GM11168 (cell line): ENCODE data around the gene RBM33.

Experiments used
- in situ Hi-C: fragments of 300-500 bp; cut with MboI; formaldehyde crosslinking; loops from one replicate; pipeline ENCODE4 v1.12.0; 2022; ENCODE audit warnings: low sequenced_read_pairs; ENCODE audit not compliant: unreplicated experiment

RBM33 gene

GRCh38 chr7:155715111-155715805 lies 70.8 kb downstream of the RBM33 start:
- in situ Hi-C loops, result no loop called here

- in situ Hi-C loops, result no loop called here
Measured at GRCh38 chr7:155717010-155717744, 72.7 kb downstream of the RBM33 start.

- in situ Hi-C loops, result no loop called here
Measured at GRCh38 chr7:155721056-155721455, 76.6 kb downstream of the RBM33 start.

GRCh38 chr7:155722118-155722517 lies 77.7 kb downstream of the RBM33 start:
- in situ Hi-C loops, result no loop called here

- in situ Hi-C loops, result no loop called here
Measured at GRCh38 chr7:155722936-155723335, 78.5 kb downstream of the RBM33 start.

- in situ Hi-C loops, result no loop called here
Measured at GRCh38 chr7:155724327-155725005, 80.0 kb downstream of the RBM33 start.

- in situ Hi-C loops, result no loop called here
Measured at GRCh38 chr7:155725006-155725355, 80.5 kb downstream of the RBM33 start.

- in situ Hi-C loops, result no loop called here
Measured at GRCh38 chr7:155727616-155728015, 83.2 kb downstream of the RBM33 start.

GRCh38 chr7:155728116-155728515 lies 83.7 kb downstream of the RBM33 start:
- in situ Hi-C loops, result no loop called here

- in situ Hi-C loops, result no loop called here
Measured at GRCh38 chr7:155729847-155730246, 85.4 kb downstream of the RBM33 start.

GRCh38 chr7:155731380-155731779 lies 86.9 kb downstream of the RBM33 start:
- in situ Hi-C loops, result no loop called here

- in situ Hi-C loops, result no loop called here
Measured at GRCh38 chr7:155731871-155732270, 87.4 kb downstream of the RBM33 start.

GRCh38 chr7:155732286-155732685 lies 87.8 kb downstream of the RBM33 start:
- in situ Hi-C loops, result no loop called here

- in situ Hi-C loops, result no loop called here
Measured at GRCh38 chr7:155733582-155734444, 89.4 kb downstream of the RBM33 start.

- in situ Hi-C loops, result no loop called here
Measured at GRCh38 chr7:155734445-155734809, 90.0 kb downstream of the RBM33 start.

- in situ Hi-C loops, result no loop called here
Measured at GRCh38 chr7:155735442-155736115, 91.1 kb downstream of the RBM33 start.

- in situ Hi-C loops, result no loop called here
Measured at GRCh38 chr7:155737590-155737989, 93.1 kb downstream of the RBM33 start.

GRCh38 chr7:155738104-155738503 lies 93.6 kb downstream of the RBM33 start:
- in situ Hi-C loops, result no loop called here

GRCh38 chr7:155738652-155739537 lies 94.4 kb downstream of the RBM33 start:
- in situ Hi-C loops, result no loop called here
